ENCODE measurements around the gene G0S2. TPM values are rescaled to one million over a fixed set of nuclear protein-coding genes. Genes with fewer than 3 reads are reported as not detected.

Gene G0S2
- total and polyA plus RNA-seq, 2 of the 8 experiments (the other 6 are each of a cell fraction or from before 2014, with no cell fraction given) = 1.0 to 1.7 TPM

GRCh38 chr1:209717818-209718217 lies 42.6 kb downstream of the G0S2 start (continued):
- TF ChIP-seq NANOG (IDR thresholded peaks at IDR 0.05; ENCODE audit: insufficient read depth, low read depth, low read length, poor library complexity, severe bottlenecking) (no peak), RNF2 (IDR thresholded peaks at IDR 0.05; ENCODE audit: borderline replicate concordance, low read depth, low read length, missing control alignments, poor library complexity, severe bottlenecking) (no peak), HDAC2 (IDR thresholded peaks at IDR 0.05; ENCODE audit: borderline replicate concordance in 1 of 2, low read depth in 2 of 2, low read length in 2 of 2) (no peak)

Measured in H1 (cell line).